ENCODE results near the gene LTC4S.

Gene LTC4S

GRCh38 chr5:179795863-179796833, 2.4 kb downstream of the LTC4S start:
- DNase-seq, result peak; percentile 78

GRCh38 chr5:179796877-179797608, 3.3 kb downstream of the LTC4S start:
- DNase-seq, result no peak

- no peak for DNase-seq
These were observed 4.0 kb downstream of the LTC4S start for GRCh38 chr5:179797741-179798140.

GRCh38 chr5:179798144-179798770, 4.5 kb downstream of the LTC4S start:
- no peak for DNase-seq

GRCh38 chr5:179798771-179799643, 5.2 kb downstream of the LTC4S start:
- DNase-seq, result no peak

- no peak for DNase-seq
These were observed 5.8 kb downstream of the LTC4S start for GRCh38 chr5:179799644-179799973.

GRCh38 chr5:179800071-179800695, 6.4 kb downstream of the LTC4S start:
- no peak for DNase-seq

- no peak for DNase-seq
These were observed 7.0 kb downstream of the LTC4S start for GRCh38 chr5:179800696-179801201.

- DNase-seq, result no peak
These were observed 7.8 kb downstream of the LTC4S start for GRCh38 chr5:179801304-179802206.

- DNase-seq, result no peak
These were observed 8.6 kb downstream of the LTC4S start for GRCh38 chr5:179802207-179802883.

GRCh38 chr5:179802950-179803562, 9.3 kb downstream of the LTC4S start:
- DNase-seq, result no peak

GRCh38 chr5:179803651-179804554, 10.1 kb downstream of the LTC4S start:
- DNase-seq, result peak; percentile 36

GRCh38 chr5:179804555-179804947, 10.8 kb downstream of the LTC4S start:
- no peak for DNase-seq

GRCh38 chr5:179805070-179805528, 11.3 kb downstream of the LTC4S start:
- no peak for DNase-seq

- DNase-seq, result no peak
These were observed 11.9 kb downstream of the LTC4S start for GRCh38 chr5:179805529-179806249.

- DNase-seq, result peak; percentile 40
These were observed 12.7 kb downstream of the LTC4S start, which contains the start of gene MGAT4B for GRCh38 chr5:179806250-179807048. Gene MGAT4B (minus strand): TSS chr5:179806866. CDS start chr5:179806583, 283 bp downstream.
